ENCODE measurements around the gene SIRPG. TPM values are rescaled to one million over a fixed set of nuclear protein-coding genes. Genes with fewer than 3 reads are reported as not detected.

SIRPG gene
- total RNA-seq, 1 experiment from 2014 or later: 2.1 TPM

- intact Hi-C loops (cut with micrococcal nuclease; ENCODE audit: unreplicated experiment): no loop called here
- DNase-seq: no peak
- BruUV-seq (replicated peaks): no TSS peak
- no peaks in the 10 kb centered on the region for H3K27me3 ChIP-seq (ENCODE audit: insufficient read depth, low read depth)
- POLR2A ChIA-PET (ENCODE audit: unreplicated experiment): no interaction called here
- H2AFZ ChIP-seq: no peak overlapping the region
- H3K79me2 ChIP-seq (ENCODE audit: low read depth): no peaks in the 10 kb centered on the region
- H3K9me2 ChIP-seq (ENCODE audit: insufficient read depth): no peaks in the 10 kb centered on the region
- no peak overlapping the region for H3K4me3 ChIP-seq
- no peaks in the 10 kb centered on the region for H3K36me3 ChIP-seq (ENCODE audit: low read depth)
- no peak overlapping the region for H3K4me2 ChIP-seq
- CTCF ChIA-PET: no interaction called here
- H4K20me1 ChIP-seq (ENCODE audit: insufficient read depth): no peaks in the 10 kb centered on the region
- no peak overlapping the region for H3K27ac ChIP-seq
- TF ChIP-seq CTCF (conservative IDR thresholded peaks at IDR 0.05) (no peak), EZH2 (IDR thresholded peaks at IDR 0.05; ENCODE audit: low read depth) (no peak)
- H3K9me3 ChIP-seq (ENCODE audit: insufficient read depth, low read depth): peaks cover 17% of the 10 kb centered on the region
- 0 out of 2 replicates have a peak, but pooled peaks cover 8% of the 10 kb centered on the region for H3F3A ChIP-seq (ENCODE audit: insufficient read depth, low read depth)
- H3K4me1 ChIP-seq (replicated peaks; ENCODE audit: insufficient read depth): no peaks in the 10 kb centered on the region
These were observed 5.5 kb downstream of the SIRPG start for GRCh38 chr20:1652104-1652503.

GRCh38 chr20:1651268-1652058 is 6.1 kb downstream of the SIRPG start:
- Histone ChIP-seq H3F3A (ENCODE audit: insufficient read depth, low read depth) (0 out of 2 replicates have a peak, but pooled peaks cover 8% of the 10 kb centered on the region), H3K4me3 (no peak overlapping the region), H3K9me3 (ENCODE audit: insufficient read depth, low read depth) (peaks cover 17% of the 10 kb centered on the region), H3K9me2 (ENCODE audit: insufficient read depth) (no peaks in the 10 kb centered on the region), H2AFZ (no peak overlapping the region), H3K4me1 (replicated peaks; ENCODE audit: insufficient read depth) (no peaks in the 10 kb centered on the region), H3K79me2 (ENCODE audit: low read depth) (no peaks in the 10 kb centered on the region), H4K20me1 (ENCODE audit: insufficient read depth) (no peaks in the 10 kb centered on the region), H3K4me2 (no peak overlapping the region), H3K27ac (no peak overlapping the region), H3K27me3 (ENCODE audit: insufficient read depth, low read depth) (no peaks in the 10 kb centered on the region), H3K36me3 (ENCODE audit: low read depth) (no peaks in the 10 kb centered on the region)
- no TSS peak for BruUV-seq (replicated peaks)
- ChIA-PET CTCF (interaction anchor here (0.7 kb wide), 1 partner anchor 148 kb away, joined by 3 read pairs; no protein-coding TSS in a partner anchor), POLR2A (ENCODE audit: unreplicated experiment) (no interaction called here)
- no peak for TF ChIP-seq CTCF (conservative IDR thresholded peaks at IDR 0.05)
- TF ChIP-seq EZH2 (IDR thresholded peaks at IDR 0.05; ENCODE audit: low read depth): no peak
- intact Hi-C loops (cut with micrococcal nuclease; ENCODE audit: unreplicated experiment): no loop called here
- no peak for DNase-seq

GRCh38 chr20:1648101-1648500 is 9.5 kb downstream of the SIRPG start:
- ChIA-PET CTCF (no interaction called here), POLR2A (ENCODE audit: unreplicated experiment) (no interaction called here)
- no peak overlapping the region for H2AFZ ChIP-seq
- H3K9me3 ChIP-seq (ENCODE audit: insufficient read depth, low read depth): peaks cover 13% of the 10 kb centered on the region
- H3K4me3 ChIP-seq: no peak overlapping the region
- no peak overlapping the region for H3K27ac ChIP-seq
- no peaks in the 10 kb centered on the region for H4K20me1 ChIP-seq (ENCODE audit: insufficient read depth)
- no peaks in the 10 kb centered on the region for H3K9me2 ChIP-seq (ENCODE audit: insufficient read depth)
- intact Hi-C loops (cut with micrococcal nuclease; ENCODE audit: unreplicated experiment): no loop called here
- peaks cover 4% of the 10 kb centered on the region; the same call in 1 of the 2 replicates for H3K4me1 ChIP-seq (replicated peaks; ENCODE audit: insufficient read depth)
- no peak for DNase-seq
- H3K79me2 ChIP-seq (ENCODE audit: low read depth): no peaks in the 10 kb centered on the region
- H3K36me3 ChIP-seq (ENCODE audit: low read depth): no peaks in the 10 kb centered on the region
- BruUV-seq (replicated peaks): no TSS peak
- H3F3A ChIP-seq (ENCODE audit: insufficient read depth, low read depth): peaks cover 13% of the 10 kb centered on the region; the same call in 1 of the 2 replicates
- TF ChIP-seq EZH2 (IDR thresholded peaks at IDR 0.05; ENCODE audit: low read depth): no peak
- TF ChIP-seq CTCF (conservative IDR thresholded peaks at IDR 0.05): no peak
- H3K27me3 ChIP-seq (ENCODE audit: insufficient read depth, low read depth): no peaks in the 10 kb centered on the region
- H3K4me2 ChIP-seq: no peak overlapping the region

Measured in PC-9 (cell line).